ENCODE results near the gene CYSLTR1. TPM values are rescaled to one million over a fixed set of nuclear protein-coding genes. Genes with fewer than 3 reads are reported as not detected.

CYSLTR1 gene, protein sequence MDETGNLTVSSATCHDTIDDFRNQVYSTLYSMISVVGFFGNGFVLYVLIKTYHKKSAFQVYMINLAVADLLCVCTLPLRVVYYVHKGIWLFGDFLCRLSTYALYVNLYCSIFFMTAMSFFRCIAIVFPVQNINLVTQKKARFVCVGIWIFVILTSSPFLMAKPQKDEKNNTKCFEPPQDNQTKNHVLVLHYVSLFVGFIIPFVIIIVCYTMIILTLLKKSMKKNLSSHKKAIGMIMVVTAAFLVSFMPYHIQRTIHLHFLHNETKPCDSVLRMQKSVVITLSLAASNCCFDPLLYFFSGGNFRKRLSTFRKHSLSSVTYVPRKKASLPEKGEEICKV
- not detected in 2 replicates for total RNA-seq

DNA sequence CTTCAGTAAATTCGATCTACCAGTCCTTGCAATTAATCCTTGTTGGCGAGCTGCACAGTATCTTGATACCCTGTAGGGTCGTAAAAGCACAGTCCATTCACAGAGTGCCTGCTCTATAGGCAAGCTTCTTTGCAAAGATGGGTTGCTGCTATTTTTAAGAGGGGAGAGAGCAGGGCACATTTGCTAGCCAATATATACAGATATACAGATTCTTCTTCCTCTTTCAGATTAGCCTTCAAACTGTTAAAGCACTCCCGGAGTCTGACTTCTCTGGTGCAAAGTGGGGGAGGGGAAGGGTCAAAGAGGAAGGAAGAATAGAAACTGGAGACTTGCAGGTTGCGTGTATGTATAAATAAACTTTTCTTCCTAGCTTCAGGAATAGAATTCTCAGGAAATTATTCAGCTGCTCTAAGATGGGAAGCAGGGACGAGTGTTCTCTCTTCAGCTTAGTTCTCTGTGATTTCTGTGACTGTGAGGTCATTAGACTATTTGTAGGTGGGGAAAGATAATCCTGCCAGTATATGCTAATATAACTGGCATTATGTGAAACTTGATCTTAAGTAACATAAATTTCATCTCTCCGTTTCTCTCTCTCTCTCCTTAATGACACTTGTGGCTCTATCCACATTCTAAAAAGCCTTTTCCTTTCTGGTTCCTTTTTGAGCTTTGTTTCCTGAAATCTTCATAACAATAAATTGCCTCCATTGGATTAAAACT is at the start of gene CYSLTR1:
CYSLTR1 (minus strand) TSS at position 242 of the 717 bp plus-strand sequence. CDS start 53,865 bp downstream, outside the sequence.

Other genes starting within 250 kb of the CYSLTR1 start
- 418 and 442 TPM in 2 replicates for gene PGK1, start 223.4 kb downstream of the CYSLTR1 start, total RNA-seq
- 19.1 and 31.6 TPM in 2 replicates for gene TAF9B, start 188.0 kb downstream of the CYSLTR1 start, total RNA-seq